Pancreas (tissue), 10 donors: ENCODE data around the gene SLC15A1. TPM values are rescaled to one million over a fixed set of nuclear protein-coding genes. Genes with fewer than 3 reads are reported as not detected.

Experiments used
- ATAC-seq, 4 donors: fragments of 200-7000 bp; cut with Tn5 transposase; one replicate each; pipeline versions ENCODE4 v1.8.0 to v1.9.1; 2020; ENCODE audit warnings: mild to moderate bottlenecking in 4 of 4, moderate library complexity in 4 of 4
- DNase-seq, 6 donors: peaks; one replicate each; pipeline ENCODE4 v3.0.0-alpha.2; 2020
- FAIRE-seq: peaks from 2 replicates; lab custom pipeline; 2012; peaks lifted over from hg19 to GRCh38; lab: Jason Lieb, UNC
- H3K27ac ChIP-seq, 4 donors: fragments of 200-600 bp; sonication (generic); 1 replicate in 3 of 4; 2 replicates in 1 of 4; pipeline versions ENCODE4 v1.5.0 to v1.8.0; 2020
- H3K27me3 ChIP-seq, 4 donors: fragments of 200-600 bp; one replicate each; pipeline ENCODE4 v1.8.0; 2021
- H3K36me3 ChIP-seq, 3 donors: fragments of 200-600 bp; sonication (generic) in 1 of 3; one replicate each; pipeline versions ENCODE4 v1.5.0 to v1.8.0; 2020 to 2021
- H3K4me1 ChIP-seq, 3 donors: fragments of 200-600 bp; one replicate each; pipeline ENCODE4 v1.8.0; 2021
- H3K4me3 ChIP-seq, 4 donors: fragments of 200-600 bp; sonication (generic) in 2 of 4; one replicate each; pipeline versions ENCODE4 v1.5.0 to v1.8.0; 2020 to 2021
- H3K9me3 ChIP-seq, 4 donors: fragments of 200-600 bp; one replicate each; pipeline ENCODE4 v1.8.0; 2021
- CTCF ChIP-seq, 4 donors: fragments of 200-600 bp; sonication (generic) in 3 of 4; IDR thresholded peaks; one replicate each; pipeline versions ENCODE4 v1.5.0 to v1.8.0; 2021; ENCODE audit warnings: antibody characterized with exemption in 4 of 4
- WGBS, 2 donors: extraction: QIAGEN DNeasy Blood & Tissue Kit; methylation state at CpG; one replicate each; pipeline ENCODE4 v1.1.7; 2013; 5-methylcytosine and 5-hydroxymethylcytosine counted together
- intact Hi-C, 3 donors: fragments of 100-400 bp; cut with DNase I; formaldehyde crosslinking; loops; one replicate each; pipeline versions ENCODE4 v1.11.1 to v1.14.2; 2022
- polyA plus RNA-seq, 2 donors: library from polyadenylated mRNA; stranded (reverse); fragments of 200-250 nt; gene quantifications; one replicate each; pipeline ENCODE4 v1.2.3, GENCODE V29; 2013
- total RNA-seq, 6 donors: library from RNA; stranded (reverse); fragmentation: NEBNext Ultra II Directional in 4 of 6; extraction: Animal tissue kit (Norgen Biotek cat#: 25700) in 4 of 6; gene quantifications; one replicate each; pipeline versions ENCODE4 v1.2.1 to v1.2.4, GENCODE V29; 2021 to 2023
- donor health status: healthy with polysubstance abuse.
- donor health status: DM: no; HTN: no; CAD: no; lungs with moderate emphysema.
- donor health status: DM: no; HTN: no; CAD: no.
- donor health status: control.
- donor health status: control.
- donor health status: Bipolar disorder and iron deficiency.
- donor health status: DM: yes; HTN: yes; CAD: no.
- donor health status: DM: no; HTN: no; CAD: no.
- donor health status: DM: no; HTN: no; CAD: no.
- donor health status: DM: yes; HTN: yes; CAD: no.

Gene SLC15A1
- 1 to 10 TPM; 4.6 to 9.9 (median 6.2) TPM for total RNA-seq
- polyA plus RNA-seq = 10 to 100 TPM in 1 of 2 donors, 1 to 10 TPM in 1; 9.7 to 16.7 TPM

- DNase-seq (peak in 5 of 6 donors; percentile 35 to 82 (median 59)), FAIRE-seq (no peak), ATAC-seq (peak; percentile 69 to 84 (median 80))
- no peaks in the 10 kb centered on the region for H3K9me3 ChIP-seq
- peaks cover 0 to 3% (median 0%) of the 10 kb centered on the region in 4 donors for H3K27me3 ChIP-seq
- peak within 1 kb of the TSS; percentile 27 to 56 (median 47) for H3K4me3 ChIP-seq
- peak within 1 kb of the TSS in 3 of 4 donors; percentile 3 to 46 (median 41) for H3K27ac ChIP-seq
- intact Hi-C loops = no loop called here
- TF ChIP-seq CTCF (IDR thresholded peaks at IDR 0.05) = no peak
- no peaks in the 10 kb centered on the region for H3K4me1 ChIP-seq
- no peaks in the 10 kb centered on the region for H3K36me3 ChIP-seq
- 7 to 10% methylated on average over 37 to 59 of the region's 59 CpGs for WGBS, 2 donors
Measured at GRCh38 chr13:98752467-98753290, at the start of gene SLC15A1. Gene SLC15A1 (minus strand): TSS chr13:98752672. CDS start chr13:98752598, 74 bp downstream.

GRCh38 chr13:98801626-98802418 is 49.4 kb upstream of the SLC15A1 start:
- no peak for TF ChIP-seq CTCF (IDR thresholded peaks at IDR 0.05)
- Histone ChIP-seq H3K27ac (no peak overlapping the region), H3K9me3 (no peaks in the 10 kb centered on the region), H3K4me1 (no peaks in the 10 kb centered on the region), H3K4me3 (no peak overlapping the region), H3K27me3 (no peaks in the 10 kb centered on the region), H3K36me3 (peaks cover 0 to 6% (median 2%) of the 10 kb centered on the region in 3 donors)
- intact Hi-C loops = no loop called here
- FAIRE-seq (no peak), DNase-seq (no peak), ATAC-seq (peak; percentile 34 to 77 (median 58))
- WGBS, 2 donors = 73 to 74% methylated on average over 10 of the region's 10 CpGs

- no peak for FAIRE-seq
- WGBS, 2 donors = 89 to 95% methylated on average over 14 of the region's 14 CpGs
- intact Hi-C loops = no loop called here
Measured at GRCh38 chr13:98800078-98800477, 47.6 kb upstream of the SLC15A1 start.

More at GRCh38 chr13:98800078-98800477, 47.6 kb upstream of the SLC15A1 start:
- Histone ChIP-seq H3K27me3 (no peaks in the 10 kb centered on the region), H3K27ac (no peak overlapping the region), H3K36me3 (peaks cover 0 to 6% (median 0%) of the 10 kb centered on the region in 3 donors), H3K9me3 (no peaks in the 10 kb centered on the region), H3K4me3 (no peak overlapping the region), H3K4me1 (no peaks in the 10 kb centered on the region)
- DNase-seq = no peak
- no peak for ATAC-seq
- TF ChIP-seq CTCF (IDR thresholded peaks at IDR 0.05) = no peak
